H9 (cell line): ENCODE data around the gene UBASH3A. TPM values are rescaled to one million over a fixed set of nuclear protein-coding genes. Genes with fewer than 3 reads are reported as not detected.

ENCODE experiments used
- DNase-seq: peaks from one replicate; pipeline ENCODE4 v3.0.0-alpha.2; 2017
- H2AFZ ChIP-seq: one replicate; pipeline ENCODE4 v1.6.1; 2013; ENCODE audit warnings: mild to moderate bottlenecking, low read length, control low read depth, moderate library complexity
- H2AK5ac ChIP-seq: 2 replicates; pipeline ENCODE4 v1.6.1; 2013; ENCODE audit warnings: low read length, control low read depth, mixed read lengths; ENCODE audit not compliant: insufficient read length
- H2BK120ac ChIP-seq: one replicate; pipeline ENCODE4 v1.6.1; 2013; ENCODE audit warnings: low read depth, mild to moderate bottlenecking, low read length, control low read depth, inconsistent platforms; ENCODE audit not compliant: poor library complexity, severe bottlenecking
- H2BK12ac ChIP-seq: 2 replicates; pipeline ENCODE4 v1.6.1; 2013; ENCODE audit warnings: low read length, control low read depth, mixed read lengths, low read depth; ENCODE audit not compliant: insufficient read length
- H2BK15ac ChIP-seq: 2 replicates; pipeline ENCODE4 v1.6.1; 2013; ENCODE audit warnings: low read depth, low read length, control low read depth
- H2BK20ac ChIP-seq: one replicate; pipeline ENCODE4 v1.6.1; 2013; ENCODE audit warnings: low read depth, mild to moderate bottlenecking, low read length, control low read depth, inconsistent platforms; ENCODE audit not compliant: poor library complexity, severe bottlenecking
- H2BK5ac ChIP-seq: 2 replicates; pipeline ENCODE4 v1.6.1; 2013; ENCODE audit warnings: low read length, control low read depth, mixed read lengths; ENCODE audit not compliant: insufficient read length
- H3K14ac ChIP-seq: 2 replicates; pipeline ENCODE4 v1.6.1; 2013; ENCODE audit warnings: low read length, control low read depth; ENCODE audit not compliant: insufficient read depth
- H3K18ac ChIP-seq: 2 replicates; pipeline ENCODE4 v1.6.1; 2013; ENCODE audit warnings: low read depth, mild to moderate bottlenecking, mixed read lengths, low read length, control low read depth; ENCODE audit not compliant: insufficient read length
- H3K23ac ChIP-seq: 2 replicates; pipeline ENCODE4 v1.6.1; 2013; ENCODE audit warnings: low read length, control low read depth, mixed read lengths, low read depth; ENCODE audit not compliant: insufficient read length
- H3K23me2 ChIP-seq: 2 replicates; pipeline ENCODE4 v1.6.1; 2013; ENCODE audit warnings: low read depth, mild to moderate bottlenecking, mixed read lengths, low read length, control low read depth; ENCODE audit not compliant: insufficient read length, poor library complexity, severe bottlenecking
- H3K27ac ChIP-seq: 2 replicates; pipeline ENCODE4 v1.5.1; 2013; ENCODE audit warnings: low read length, control low read depth, mixed read lengths, low read depth; ENCODE audit not compliant: insufficient read length
- H3K27me3 ChIP-seq: 2 replicates; pipeline ENCODE4 v1.6.1; 2013; ENCODE audit warnings: low read length, control low read depth, inconsistent platforms; ENCODE audit not compliant: insufficient read depth
- H3K4ac ChIP-seq: 2 replicates; pipeline ENCODE4 v1.6.1; 2013; ENCODE audit warnings: low read depth, mild to moderate bottlenecking, control low read depth, inconsistent platforms, low read length, moderate library complexity
- H3K4me1 ChIP-seq: 2 replicates; pipeline ENCODE4 v1.6.1; 2013; ENCODE audit warnings: low read length, control low read depth, inconsistent platforms; ENCODE audit not compliant: insufficient read depth
- H3K4me2 ChIP-seq: 2 replicates; pipeline ENCODE4 v1.6.1; 2013; ENCODE audit warnings: low read length, control low read depth, mixed read lengths; ENCODE audit not compliant: insufficient read length, insufficient read depth
- H3K56ac ChIP-seq: 2 replicates; pipeline ENCODE4 v1.6.1; 2013; ENCODE audit warnings: low read depth, mild to moderate bottlenecking, mixed read lengths, low read length, control low read depth; ENCODE audit not compliant: insufficient read length
- H3K79me1 ChIP-seq: 2 replicates; pipeline ENCODE4 v1.6.1; 2013; ENCODE audit warnings: low read depth, mild to moderate bottlenecking, moderate library complexity, low read length, control low read depth, inconsistent platforms; ENCODE audit not compliant: insufficient read depth, poor library complexity, severe bottlenecking
- H3K79me2 ChIP-seq: 2 replicates; pipeline ENCODE4 v1.6.1; 2013; ENCODE audit warnings: low read length, control low read depth, inconsistent platforms; ENCODE audit not compliant: insufficient read depth
- H3K9ac ChIP-seq: 2 replicates; pipeline ENCODE4 v1.6.1; 2013; ENCODE audit warnings: low read length, control low read depth, mixed read lengths; ENCODE audit not compliant: insufficient read length; ENCODE audit errors: extremely low read depth
- H3K9me3 ChIP-seq: one replicate; pipeline ENCODE4 v1.6.1; 2013; ENCODE audit warnings: low read depth, low read length, inconsistent platforms; ENCODE audit not compliant: control insufficient read depth
- H3T11ph ChIP-seq: one replicate; pipeline ENCODE4 v1.6.1; 2013; ENCODE audit warnings: mild to moderate bottlenecking, low read length, control low read depth, inconsistent platforms
- H4K20me1 ChIP-seq: one replicate; pipeline ENCODE4 v1.6.1; 2013; ENCODE audit not compliant: control insufficient read depth, insufficient read length, insufficient read depth
- H4K5ac ChIP-seq: 2 replicates; pipeline ENCODE4 v1.6.1; 2013; ENCODE audit warnings: low read depth, mild to moderate bottlenecking, mixed read lengths, low read length, control low read depth; ENCODE audit not compliant: insufficient read length
- H4K8ac ChIP-seq: replicated peaks from 2 replicates; pipeline ENCODE4 v1.6.1; 2013; ENCODE audit warnings: low read length, control low read depth, mixed read lengths, low read depth; ENCODE audit not compliant: insufficient read length
- H4K91ac ChIP-seq: 2 replicates; pipeline ENCODE4 v1.6.1; 2013; ENCODE audit warnings: low read depth, mild to moderate bottlenecking, moderate library complexity, mixed read lengths, low read length, control low read depth; ENCODE audit not compliant: insufficient read length
- H3K27ac Mint-ChIP-seq, 3 experiments: 2 replicates in 2 of 3; 3 replicates in 1 of 3; pipeline ENCODE4 v1.8.0; 2020 to 2021; ENCODE audit warnings: mixed read lengths in 3 of 3, mild to moderate bottlenecking in 1 of 3, moderate library complexity in 1 of 3
- H3K27me3 Mint-ChIP-seq: 2 replicates; pipeline ENCODE4 v1.8.0; 2021; ENCODE audit warnings: low read depth, mild to moderate bottlenecking, moderate library complexity, mixed read lengths
- H3K36me3 Mint-ChIP-seq, 3 experiments: 2 replicates in 2 of 3; 3 replicates in 1 of 3; pipeline ENCODE4 v1.8.0; 2020 to 2021; ENCODE audit warnings: low read depth in 3 of 3, mixed read lengths in 3 of 3; ENCODE audit not compliant: insufficient read depth in 1 of 3
- H3K4me1 Mint-ChIP-seq, 2 experiments: 2 replicates each; pipeline ENCODE4 v1.8.0; 2020; ENCODE audit warnings: mixed read lengths in 2 of 2
- H3K4me3 Mint-ChIP-seq, 2 experiments: 2 replicates in 1 of 2; 3 replicates in 1 of 2; pipeline ENCODE4 v1.8.0; 2020 to 2021; ENCODE audit warnings: mild to moderate bottlenecking in 2 of 2, mixed read lengths in 2 of 2, moderate library complexity in 1 of 2
- H3K9me3 Mint-ChIP-seq, 2 experiments: 2 replicates in 1 of 2; 3 replicates in 1 of 2; pipeline ENCODE4 v1.8.0; 2020; ENCODE audit warnings: mild to moderate bottlenecking in 2 of 2, mixed read lengths in 2 of 2, moderate library complexity in 1 of 2
- CTCF ChIP-seq: fragments of 200-600 bp; sonication (generic); conservative IDR thresholded peaks from 3 replicates; pipeline ENCODE4 v1.8.0; 2021; ENCODE audit warnings: antibody characterized with exemption, mild to moderate bottlenecking
- WGBS: extraction: QIAGEN DNeasy Blood & Tissue Kit; methylation state at CpG from one replicate; pipeline ENCODE4 v1.1.7; 2013; ENCODE audit warnings: missing lambda C conversion rate, low lambda C conversion rate, mixed read lengths; ENCODE audit not compliant: insufficient read length; ENCODE audit errors: extremely low coverage; 5-methylcytosine and 5-hydroxymethylcytosine counted together
- total RNA-seq: library from RNA; stranded (reverse); gene quantifications from 2 replicates; pipeline ENCODE4 v1.2.1, GENCODE V29; 2021

The UBASH3A gene
- total RNA-seq, 1 experiment from 2014 or later = not detected

GRCh38 chr21:42454786-42455185, 51.1 kb downstream of the UBASH3A start:
- Histone ChIP-seq H2BK12ac (no peak overlapping the region), H3K27me3 (no peaks in the 10 kb centered on the region), H3T11ph (no peak overlapping the region), H3K79me2 (no peaks in the 10 kb centered on the region), H3K27ac (no peak overlapping the region), H3K4me2 (no peak overlapping the region), H2AK5ac (no peak overlapping the region), H3K9me3 (no peaks in the 10 kb centered on the region), H3K79me1 (no peaks in the 10 kb centered on the region), H3K4ac (no peak overlapping the region), H3K4me1 (no peaks in the 10 kb centered on the region), H4K91ac (no peak overlapping the region), H3K14ac (no peak overlapping the region), H4K8ac (no peak overlapping the region), H2BK20ac (no peak overlapping the region), H2BK15ac (no peak overlapping the region), H2BK5ac (no peak overlapping the region), H4K20me1 (no peaks in the 10 kb centered on the region), H2AFZ (no peak overlapping the region), H3K18ac (no peak overlapping the region), H3K23me2 (no peaks in the 10 kb centered on the region), H3K56ac (no peak overlapping the region), H3K9ac (no peak overlapping the region), H2BK120ac (no peak overlapping the region), H4K5ac (no peak overlapping the region), H3K23ac (no peak overlapping the region)
- TF ChIP-seq CTCF = no peak
- WGBS = no CpG with 5 or more reads among the region's 9 CpGs
- 0 out of 2 replicates have a peak, but pooled peaks cover 2% of the 10 kb centered on the region for H3K27me3 Mint-ChIP-seq
- H3K27ac Mint-ChIP-seq = no peak overlapping the region
- peaks cover 3 to 8% of the 10 kb centered on the region in 2 experiments; a peak in 4 of 5 replicates for H3K9me3 Mint-ChIP-seq
- peaks cover 18 to 21% of the 10 kb centered on the region in 2 experiments for H3K4me1 Mint-ChIP-seq
- no peak for DNase-seq
- no peak overlapping the region for H3K4me3 Mint-ChIP-seq
- peaks cover 0 to 2% (median 0%) of the 10 kb centered on the region in 3 experiments; a peak in 1 of 7 replicates for H3K36me3 Mint-ChIP-seq
